GM19324 (cell line): ENCODE results near the gene SYPL2.

Experiments used
- ATAC-seq: cut with Tn5 transposase; IDR thresholded peaks from one replicate; pipeline ENCODE4 v1.9.1; 2021; ENCODE audit warnings: mild to moderate bottlenecking, moderate library complexity; ENCODE audit not compliant: unreplicated experiment, low FRiP score

Gene SYPL2

GRCh38 chr1:109490029-109490933 lies 23.9 kb downstream of the SYPL2 start:
- no peak for ATAC-seq

GRCh38 chr1:109490934-109491302 lies 24.6 kb downstream of the SYPL2 start:
- ATAC-seq, result no peak

GRCh38 chr1:109491372-109491771 lies 25.0 kb downstream of the SYPL2 start:
- no peak for ATAC-seq

- no peak for ATAC-seq
These were observed 26.4 kb downstream of the SYPL2 start for GRCh38 chr1:109492779-109493178.

GRCh38 chr1:109493227-109493626 lies 26.9 kb downstream of the SYPL2 start:
- no peak for ATAC-seq

- peak; percentile 84 for ATAC-seq
These were observed 27.6 kb downstream of the SYPL2 start, which contains the start of gene CYB561D1 for GRCh38 chr1:109493805-109494539. CYB561D1 (plus strand) TSS chr1:109494094; CDS start chr1:109494140, 46 bp downstream.

- no peak for ATAC-seq
These were observed 29.4 kb downstream of the SYPL2 start for GRCh38 chr1:109495738-109496137.

- ATAC-seq, result no peak
These were observed 31.3 kb downstream of the SYPL2 start for GRCh38 chr1:109497449-109498160.

- ATAC-seq, result no peak
These were observed 31.9 kb downstream of the SYPL2 start for GRCh38 chr1:109498161-109498801.

- ATAC-seq, result no peak
These were observed 32.7 kb downstream of the SYPL2 start for GRCh38 chr1:109499081-109499480.

GRCh38 chr1:109499661-109500536 lies 33.6 kb downstream of the SYPL2 start:
- ATAC-seq, result no peak

GRCh38 chr1:109500941-109501381 lies 34.6 kb downstream of the SYPL2 start:
- ATAC-seq, result no peak

GRCh38 chr1:109501644-109502363 lies 35.5 kb downstream of the SYPL2 start:
- ATAC-seq, result no peak

- ATAC-seq, result no peak
These were observed 36.1 kb downstream of the SYPL2 start for GRCh38 chr1:109502364-109502851.

GRCh38 chr1:109503935-109504334 lies 37.6 kb downstream of the SYPL2 start:
- no peak for ATAC-seq

GRCh38 chr1:109504974-109505373 lies 38.6 kb downstream of the SYPL2 start:
- ATAC-seq, result no peak

- no peak for ATAC-seq
These were observed 41.9 kb downstream of the SYPL2 start for GRCh38 chr1:109508001-109508872.

- ATAC-seq, result no peak
These were observed 42.5 kb downstream of the SYPL2 start for GRCh38 chr1:109508873-109509175.
